CD14-positive monocyte (primary cell): ENCODE measurements around the gene PTPRN2. TPM values are rescaled to one million over a fixed set of nuclear protein-coding genes. Genes with fewer than 3 reads are reported as not detected.
A peak's percentile ranks its signal among the peaks of the same experiment; 100 is the strongest.
"Not testable (repeated sequence)": the region's sequence is repeated elsewhere in the genome, so short reads cannot be mapped to it uniquely, and the experiment has no call there.

Experiments
- DNase-seq, 3 donors: peaks; one replicate each; pipeline ENCODE4 v3.0.0-alpha.2; 2011 to 2022
- H2AFZ ChIP-seq: 2 replicates; pipeline ENCODE4 v1.6.0; 2012; ENCODE audit warnings: mild to moderate bottlenecking, low read depth, low read length, inconsistent platforms; ENCODE audit not compliant: insufficient read depth, poor library complexity, severe bottlenecking
- H3K27ac ChIP-seq, 2 donors: 1 replicate in 1 of 2; 2 replicates in 1 of 2; pipeline ENCODE4 v1.5.1; 2012 to 2013; ENCODE audit warnings: low read length in 2 of 2, control low read depth in 1 of 2, inconsistent platforms in 1 of 2, low read depth in 1 of 2, mild to moderate bottlenecking in 1 of 2
- H3K27me3 ChIP-seq, 2 donors: one replicate each; pipeline versions ENCODE4 v1.6.0 to v1.6.1; 2011 to 2013; ENCODE audit warnings: low read length in 2 of 2; ENCODE audit not compliant: control insufficient read depth in 2 of 2, insufficient read depth in 2 of 2
- H3K36me3 ChIP-seq, 2 donors: replicated peaks in 1 of 2; 1 replicate in 1 of 2; 2 replicates in 1 of 2; pipeline versions ENCODE4 v1.5.1 to v1.6.1; 2012 to 2013; ENCODE audit warnings: low read length in 2 of 2, control low read depth in 1 of 2, inconsistent platforms in 1 of 2, mild to moderate bottlenecking in 1 of 2; ENCODE audit not compliant: insufficient read depth in 2 of 2, control insufficient read depth in 1 of 2
- H3K4me1 ChIP-seq, 2 donors: 1 replicate in 1 of 2; 2 replicates in 1 of 2; pipeline versions ENCODE4 v1.5.1 to v1.6.1; 2012 to 2013; ENCODE audit warnings: low read length in 2 of 2, control low read depth in 1 of 2, inconsistent platforms in 1 of 2, mild to moderate bottlenecking in 1 of 2, moderate library complexity in 1 of 2; ENCODE audit not compliant: insufficient read depth in 2 of 2, control insufficient read depth in 1 of 2
- H3K4me2 ChIP-seq: replicated peaks from 2 replicates; pipeline ENCODE3; 2012; ENCODE audit warnings: low read length, moderate library complexity, mild to moderate bottlenecking; ENCODE audit not compliant: poor library complexity, severe bottlenecking; ENCODE audit errors: extremely low read depth
- H3K4me3 ChIP-seq, 3 experiments: fragments of 200-600 bp in 1 of 3; sonication (generic) in 1 of 3; replicated peaks in 1 of 3; 1 replicate in 2 of 3; 2 replicates in 1 of 3; pipeline ENCODE4 v1.5.1; 2011 to 2013; ENCODE audit warnings: low read length in 3 of 3, mild to moderate bottlenecking in 3 of 3, control low read depth in 2 of 3, low read depth in 2 of 3, inconsistent platforms in 1 of 3, moderate library complexity in 1 of 3
- H3K79me2 ChIP-seq: 2 replicates; pipeline ENCODE4 v1.6.0; 2012; ENCODE audit warnings: mild to moderate bottlenecking, control low read depth, inconsistent platforms, low read length, moderate library complexity; ENCODE audit not compliant: insufficient read depth
- H3K9ac ChIP-seq: 2 replicates; pipeline ENCODE4 v1.6.0; 2017; ENCODE audit warnings: low read length, mild to moderate bottlenecking; ENCODE audit not compliant: insufficient read depth, poor library complexity, severe bottlenecking
- H3K9me3 ChIP-seq, 2 donors: replicated peaks in 1 of 2; 1 replicate in 1 of 2; 2 replicates in 1 of 2; pipeline versions ENCODE4 v1.5.1 to v1.6.1; 2012 to 2013; ENCODE audit warnings: low read length in 2 of 2, control low read depth in 1 of 2; ENCODE audit not compliant: control insufficient read depth in 1 of 2, insufficient read depth in 1 of 2
- H4K20me1 ChIP-seq: 2 replicates; pipeline ENCODE4 v1.6.0; 2012; ENCODE audit warnings: mild to moderate bottlenecking, low read length, control low read depth, moderate library complexity; ENCODE audit not compliant: insufficient read depth
- H3K27ac Mint-ChIP-seq, 7 donors: one replicate each; pipeline ENCODE4 v1.8.0; 2020; ENCODE audit warnings: mild to moderate bottlenecking in 7 of 7, mixed read lengths in 7 of 7, moderate library complexity in 6 of 7, inconsistent platforms in 2 of 7
- H3K27me3 Mint-ChIP-seq, 3 donors: one replicate each; pipeline ENCODE4 v1.8.0; 2021 to 2022; ENCODE audit warnings: low read depth in 3 of 3, mild to moderate bottlenecking in 3 of 3, mixed read lengths in 3 of 3, moderate library complexity in 3 of 3, inconsistent platforms in 1 of 3
- H3K36me3 Mint-ChIP-seq, 2 donors: one replicate each; pipeline ENCODE4 v1.8.0; 2020; ENCODE audit warnings: mixed read lengths in 2 of 2, inconsistent platforms in 1 of 2, mild to moderate bottlenecking in 1 of 2
- H3K4me1 Mint-ChIP-seq: one replicate; pipeline ENCODE4 v1.8.0; 2020; ENCODE audit warnings: mild to moderate bottlenecking, mixed read lengths
- H3K4me3 Mint-ChIP-seq, 2 donors: one replicate each; pipeline ENCODE4 v1.8.0; 2020; ENCODE audit warnings: mild to moderate bottlenecking in 2 of 2, mixed read lengths in 2 of 2, moderate library complexity in 1 of 2
- H3K9me3 Mint-ChIP-seq, 7 donors: one replicate each; pipeline ENCODE4 v1.8.0; 2020 to 2022; ENCODE audit warnings: mixed read lengths in 7 of 7, mild to moderate bottlenecking in 6 of 7, moderate library complexity in 6 of 7, inconsistent platforms in 2 of 7
- CTCF ChIP-seq: fragments of 200-600 bp; IDR thresholded peaks from one replicate; pipeline ENCODE4 v1.8.0; 2022; ENCODE audit warnings: antibody characterized with exemption, mild to moderate bottlenecking
- WGBS: methylation state at CpG from one replicate; pipeline ENCODE4 v1.1.5; 2013; ENCODE audit warnings: missing lambda C conversion rate; ENCODE audit not compliant: insufficient coverage; 5-methylcytosine and 5-hydroxymethylcytosine counted together
- intact Hi-C, 2 donors: fragments of 100-400 bp; cut with micrococcal nuclease; formaldehyde crosslinking; loops; one replicate each; pipeline versions ENCODE4 v1.15.0 to v1.15.1; 2023
- polyA plus RNA-seq, 3 donors: library from polyadenylated mRNA; depleted of rRNA in 1 of 3; unstranded in 2 of 3; stranded (reverse) in 1 of 3; fragments of 300-500 nt in 2 of 3; fragments of >200 nt in 1 of 3; fragmentation: Illumina TruSeq in 2 of 3; gene quantifications; 1 replicate in 2 of 3; 2 replicates in 1 of 3; pipeline ENCODE4 v1.2.3, GENCODE V29; 2012 to 2021

Gene PTPRN2
- polyA plus RNA-seq, 3 donors: 0.25 to 1.4 (median 0.97) TPM

DNA sequence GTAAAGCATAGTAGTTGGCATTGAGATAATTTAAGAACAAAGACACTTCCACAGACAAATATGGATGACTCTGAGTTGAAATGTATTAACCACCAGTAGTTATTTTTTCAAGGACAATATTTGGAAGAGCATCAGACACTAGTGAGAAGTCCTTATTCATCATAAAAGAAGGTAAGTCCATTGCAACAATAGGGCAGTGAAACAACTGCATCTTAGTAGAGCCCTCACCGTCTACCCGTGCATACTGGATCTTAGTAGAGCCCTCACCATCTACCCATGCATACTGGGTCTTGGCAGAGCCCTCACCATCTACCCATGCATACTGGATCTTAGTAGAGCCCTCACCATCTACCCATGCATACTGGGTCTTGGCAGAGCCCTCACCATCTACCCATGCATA lies 892.0 kb downstream of the PTPRN2 start:
- H4K20me1 ChIP-seq, intact Hi-C loops, H3K27ac Mint-ChIP-seq, H3K4me1 Mint-ChIP-seq, H3K9me3 ChIP-seq, H3K4me2 ChIP-seq, H3K9ac ChIP-seq, H3K36me3 ChIP-seq, H3K4me3 ChIP-seq, DNase-seq, H2AFZ ChIP-seq, H3K4me1 ChIP-seq, H3K79me2 ChIP-seq, H3K27ac ChIP-seq, H3K9me3 Mint-ChIP-seq, H3K36me3 Mint-ChIP-seq: not testable (repeated sequence)
- H3K27me3 ChIP-seq: peaks cover 15 to 55% of the 10 kb centered on the region in 2 donors
- WGBS: no CpG with 5 or more reads among the region's 2 CpGs
- Mint-ChIP-seq H3K27me3 (peaks cover 33 to 55% (median 46%) of the 10 kb centered on the region in 3 donors), H3K4me3 (peak overlapping the region in 1 of 2 donors; percentile 3)

DNA sequence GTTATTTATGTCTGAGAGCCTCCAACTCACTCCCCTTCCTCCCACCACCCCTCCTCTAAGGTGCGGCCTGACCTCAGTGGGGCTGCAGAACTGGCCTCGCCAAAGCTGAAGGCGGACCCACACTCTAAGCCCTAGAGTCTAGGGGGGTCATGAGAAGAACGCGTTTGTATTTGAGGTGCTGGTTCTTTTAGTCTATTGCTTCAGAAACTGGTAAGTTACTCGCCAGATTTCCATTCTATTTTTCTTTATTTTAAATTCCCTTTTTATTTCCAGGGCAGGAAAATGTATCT lies 893.3 kb downstream of the PTPRN2 start:
- no peak for DNase-seq
- Histone ChIP-seq H2AFZ (no peak overlapping the region), H3K27ac (no peak overlapping the region), H3K9ac (no peak overlapping the region), H3K4me2 (no peak overlapping the region), H4K20me1 (no peaks in the 10 kb centered on the region), H3K9me3 (peaks cover 0 to 8% of the 10 kb centered on the region in 2 donors), H3K4me1 (no peaks in the 10 kb centered on the region), H3K27me3 (peaks cover 19 to 54% of the 10 kb centered on the region in 2 donors), H3K4me3 (no peak overlapping the region), H3K36me3 (no peaks in the 10 kb centered on the region), H3K79me2 (no peaks in the 10 kb centered on the region)
- Mint-ChIP-seq H3K9me3 (peaks cover 0 to 7% (median 0%) of the 10 kb centered on the region in 7 donors), H3K36me3 (no peaks in the 10 kb centered on the region), H3K4me3 (peak overlapping the region in 1 of 2 donors; percentile 70), H3K4me1 (no peaks in the 10 kb centered on the region), H3K27me3 (peaks cover 38 to 62% (median 49%) of the 10 kb centered on the region in 3 donors), H3K27ac (no peak overlapping the region)
- no peak for TF ChIP-seq CTCF
- WGBS: no CpG with 5 or more reads among the region's 6 CpGs
- intact Hi-C loops: no loop called here
